ENCODE measurements around the gene ART4. TPM values are rescaled to one million over a fixed set of nuclear protein-coding genes. Genes with fewer than 3 reads are reported as not detected.
A peak's percentile ranks its signal among the peaks of the same experiment; 100 is the strongest.

The ART4 gene
- total RNA-seq, 4 donors from 2014 or later = 0.13 to 0.18 TPM; not detected in 2

GRCh38 chr12:14852880-14853279, 9.6 kb upstream of the ART4 start:
- H3K36me3 ChIP-seq = no peaks in the 10 kb centered on the region
- DNase-seq = no peak

GRCh38 chr12:14850929-14851663, 7.8 kb upstream of the ART4 start:
- no peaks in the 10 kb centered on the region for H3K36me3 ChIP-seq
- H3K9me3 ChIP-seq = no peaks in the 10 kb centered on the region
- TF ChIP-seq POLR2A (IDR thresholded peaks at IDR 0.05) (no peak), CTCF (IDR thresholded peaks at IDR 0.05) (no peak)
- DNase-seq = no peak
- no peaks in the 10 kb centered on the region for H3K27me3 ChIP-seq
- no peaks in the 10 kb centered on the region for H3K4me1 ChIP-seq
- H3K4me3 ChIP-seq = no peak overlapping the region
- H3K27ac ChIP-seq = no peak overlapping the region

More at GRCh38 chr12:14852880-14853279, 9.6 kb upstream of the ART4 start:
- H3K4me3 ChIP-seq = no peak overlapping the region
- H3K9me3 ChIP-seq = no peaks in the 10 kb centered on the region
- no peak for TF ChIP-seq CTCF (IDR thresholded peaks at IDR 0.05)
- TF ChIP-seq POLR2A (IDR thresholded peaks at IDR 0.05) = no peak
- H3K27ac ChIP-seq = no peak overlapping the region
- no peaks in the 10 kb centered on the region for H3K27me3 ChIP-seq
- no peaks in the 10 kb centered on the region for H3K4me1 ChIP-seq

- no peaks in the 10 kb centered on the region for H3K27me3 ChIP-seq
Observed at GRCh38 chr12:14849661-14850060, 6.3 kb upstream of the ART4 start.

GRCh38 chr12:14846876-14847580, 3.7 kb upstream of the ART4 start:
- TF ChIP-seq POLR2A (IDR thresholded peaks at IDR 0.05) (no peak), CTCF (IDR thresholded peaks at IDR 0.05) (no peak)
- no peaks in the 10 kb centered on the region for H3K9me3 ChIP-seq
- H3K27ac ChIP-seq = no peak overlapping the region
- H3K27me3 ChIP-seq = no peaks in the 10 kb centered on the region
- H3K36me3 ChIP-seq = no peaks in the 10 kb centered on the region
- no peak for DNase-seq
- no peak overlapping the region for H3K4me3 ChIP-seq
- H3K4me1 ChIP-seq = no peaks in the 10 kb centered on the region

More at GRCh38 chr12:14849661-14850060, 6.3 kb upstream of the ART4 start:
- Histone ChIP-seq H3K36me3 (no peaks in the 10 kb centered on the region), H3K4me3 (no peak overlapping the region), H3K4me1 (no peaks in the 10 kb centered on the region), H3K9me3 (no peaks in the 10 kb centered on the region), H3K27ac (no peak overlapping the region)
- TF ChIP-seq CTCF (IDR thresholded peaks at IDR 0.05) = no peak
- TF ChIP-seq POLR2A (IDR thresholded peaks at IDR 0.05) = no peak
- DNase-seq = no peak

GRCh38 chr12:14846042-14846587, 2.8 kb upstream of the ART4 start:
- Histone ChIP-seq H3K9me3 (no peaks in the 10 kb centered on the region), H3K4me1 (no peaks in the 10 kb centered on the region), H3K27me3 (no peaks in the 10 kb centered on the region), H3K36me3 (no peaks in the 10 kb centered on the region), H3K4me3 (no peak overlapping the region), H3K27ac (no peak overlapping the region)
- DNase-seq = no peak
- TF ChIP-seq POLR2A (IDR thresholded peaks at IDR 0.05) = no peak
- peak in 1 of 6 experiments; percentile 8 for TF ChIP-seq CTCF (IDR thresholded peaks at IDR 0.05)

All from Peyer's patch (tissue), 4 donors.